Fibroblast of the aortic adventitia (primary cell): Measurements from ENCODE around the gene HMGCS2. TPM values are rescaled to one million over a fixed set of nuclear protein-coding genes. Genes with fewer than 3 reads are reported as not detected.

Source experiments
- DNase-seq: peaks from one replicate; pipeline ENCODE4 v3.0.0-alpha.2; 2010; ENCODE audit warnings: low read depth
- H3K4me3 ChIP-seq: 2 replicates; pipeline ENCODE4 v1.5.1; 2011; ENCODE audit warnings: low read depth, mild to moderate bottlenecking, control low read depth, low read length, moderate library complexity
- total RNA-seq: library from RNA; depleted of rRNA; stranded (reverse); fragments of >200 nt; gene quantifications from 2 replicates; pipeline ENCODE4 v1.2.3, GENCODE V29; 2012; ENCODE audit warnings: low replicate concordance
- TF ChIP-seq, protein P1 (sequence below): IDR thresholded peaks from 2 replicates; pipeline ENCODE4 v1.5.1; 2011; ENCODE audit warnings: mild to moderate bottlenecking, low read length, control low read depth, inconsistent platforms; ENCODE audit not compliant: insufficient read depth

HMGCS2 gene
- total RNA-seq, 1 donor: not detected

DNA sequence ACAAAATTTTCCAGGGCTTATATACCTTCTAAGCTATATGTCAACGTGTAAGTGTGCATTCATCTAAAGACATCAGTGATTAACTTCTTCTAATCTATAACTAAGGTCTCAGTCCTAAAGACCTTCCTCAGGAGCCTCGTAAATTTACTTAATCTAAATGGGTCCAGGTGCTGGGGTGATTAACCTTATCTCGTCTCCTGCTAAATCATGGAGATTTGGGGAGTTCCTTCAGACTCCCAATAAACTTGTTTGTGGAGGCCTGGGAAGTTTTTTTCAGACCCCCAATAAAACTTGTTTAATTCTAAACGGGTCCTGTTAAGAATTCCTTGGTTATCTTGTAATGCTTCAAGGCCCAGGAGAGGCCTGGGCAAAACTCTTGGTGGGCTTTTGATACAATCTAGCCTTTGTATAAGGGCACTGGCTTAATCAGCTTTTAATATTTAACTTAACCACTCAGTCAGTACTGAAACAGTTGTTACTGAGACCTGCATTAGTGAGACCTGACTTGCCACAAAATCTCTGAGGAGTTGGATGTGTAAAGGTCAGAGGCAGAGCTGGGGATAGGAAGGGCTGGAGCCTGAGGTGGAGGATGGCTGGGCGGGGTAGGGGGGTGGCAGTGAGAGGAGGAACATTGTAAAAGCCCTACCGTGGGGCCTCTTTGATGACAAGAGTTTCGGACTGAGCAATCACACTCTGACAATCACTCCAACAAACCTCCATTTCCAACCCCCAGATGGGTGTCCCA is 6.2 kb upstream of the HMGCS2 start:
- TF ChIP-seq, protein P1, sequence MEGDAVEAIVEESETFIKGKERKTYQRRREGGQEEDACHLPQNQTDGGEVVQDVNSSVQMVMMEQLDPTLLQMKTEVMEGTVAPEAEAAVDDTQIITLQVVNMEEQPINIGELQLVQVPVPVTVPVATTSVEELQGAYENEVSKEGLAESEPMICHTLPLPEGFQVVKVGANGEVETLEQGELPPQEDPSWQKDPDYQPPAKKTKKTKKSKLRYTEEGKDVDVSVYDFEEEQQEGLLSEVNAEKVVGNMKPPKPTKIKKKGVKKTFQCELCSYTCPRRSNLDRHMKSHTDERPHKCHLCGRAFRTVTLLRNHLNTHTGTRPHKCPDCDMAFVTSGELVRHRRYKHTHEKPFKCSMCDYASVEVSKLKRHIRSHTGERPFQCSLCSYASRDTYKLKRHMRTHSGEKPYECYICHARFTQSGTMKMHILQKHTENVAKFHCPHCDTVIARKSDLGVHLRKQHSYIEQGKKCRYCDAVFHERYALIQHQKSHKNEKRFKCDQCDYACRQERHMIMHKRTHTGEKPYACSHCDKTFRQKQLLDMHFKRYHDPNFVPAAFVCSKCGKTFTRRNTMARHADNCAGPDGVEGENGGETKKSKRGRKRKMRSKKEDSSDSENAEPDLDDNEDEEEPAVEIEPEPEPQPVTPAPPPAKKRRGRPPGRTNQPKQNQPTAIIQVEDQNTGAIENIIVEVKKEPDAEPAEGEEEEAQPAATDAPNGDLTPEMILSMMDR: no peak
- no peak overlapping the region for H3K4me3 ChIP-seq
- no peak for DNase-seq

DNA sequence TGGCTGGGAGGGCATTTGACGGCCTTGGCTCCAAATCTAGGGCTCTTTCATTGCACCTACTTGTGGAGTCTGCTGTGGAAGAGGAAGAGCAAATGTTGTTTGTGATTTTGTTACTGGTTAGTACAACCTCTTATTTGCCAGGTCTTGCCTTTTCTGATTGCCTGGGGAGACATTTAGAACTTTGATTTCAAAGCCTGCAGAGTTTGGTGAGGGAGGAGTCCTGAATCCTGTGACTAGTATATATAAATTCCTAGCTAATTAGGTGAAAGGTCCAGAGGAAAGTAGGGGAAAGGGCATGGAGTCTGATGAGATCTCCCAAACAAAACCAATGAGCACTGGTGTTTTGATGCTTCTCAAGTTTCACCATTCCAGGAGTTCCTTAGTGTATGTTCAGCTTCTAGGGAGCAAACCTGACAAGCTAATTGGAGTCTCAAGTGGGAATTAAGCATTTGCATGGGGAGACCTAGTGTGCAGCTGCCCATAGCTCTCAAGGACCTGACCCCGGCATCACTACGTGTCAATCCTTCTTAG is 5.1 kb upstream of the HMGCS2 start:
- DNase-seq: no peak
- H3K4me3 ChIP-seq: no peak overlapping the region
- TF ChIP-seq, protein P1: no peak

DNA sequence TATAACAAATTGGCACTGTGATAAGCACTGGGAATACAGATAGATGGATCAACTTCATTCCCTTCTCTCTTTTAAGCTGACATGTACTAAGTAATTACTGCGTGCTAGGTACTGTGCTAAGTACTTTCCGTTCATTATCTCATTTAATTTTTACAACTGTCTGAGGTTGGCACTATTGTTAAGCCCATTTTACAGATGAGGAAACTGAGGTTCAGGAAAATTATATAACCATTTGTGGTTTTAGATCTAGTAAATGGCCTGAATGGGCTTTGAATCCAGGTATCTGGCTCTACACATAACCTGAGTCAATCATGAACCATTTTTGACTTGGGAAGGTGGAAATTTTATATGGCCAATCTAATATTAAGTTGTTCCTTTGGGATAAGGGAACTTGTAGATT is 3.6 kb upstream of the HMGCS2 start:
- H3K4me3 ChIP-seq: no peak overlapping the region
- no peak for DNase-seq
- TF ChIP-seq, protein P1: no peak

DNA sequence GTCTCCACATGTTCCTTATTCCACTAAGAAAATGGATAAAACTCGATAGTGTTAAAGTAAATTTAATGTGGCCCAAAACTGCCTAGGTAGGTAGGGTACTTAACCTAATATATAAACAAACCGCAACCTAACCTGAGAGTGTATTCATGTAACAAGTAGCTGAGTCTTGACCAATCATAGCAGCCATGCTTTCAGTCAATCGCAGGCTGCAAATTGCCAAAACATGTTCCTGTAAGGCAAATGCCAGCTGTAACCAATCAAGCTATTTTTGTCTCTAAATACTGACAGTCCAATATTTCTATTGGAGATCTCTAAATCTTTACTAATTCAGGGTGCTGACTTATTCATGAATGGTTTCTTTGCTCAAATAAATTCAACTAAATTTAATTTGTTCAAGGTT is 3.1 kb upstream of the HMGCS2 start:
- TF ChIP-seq, protein P1: no peak
- no peak for DNase-seq
- H3K4me3 ChIP-seq: no peak overlapping the region

DNA sequence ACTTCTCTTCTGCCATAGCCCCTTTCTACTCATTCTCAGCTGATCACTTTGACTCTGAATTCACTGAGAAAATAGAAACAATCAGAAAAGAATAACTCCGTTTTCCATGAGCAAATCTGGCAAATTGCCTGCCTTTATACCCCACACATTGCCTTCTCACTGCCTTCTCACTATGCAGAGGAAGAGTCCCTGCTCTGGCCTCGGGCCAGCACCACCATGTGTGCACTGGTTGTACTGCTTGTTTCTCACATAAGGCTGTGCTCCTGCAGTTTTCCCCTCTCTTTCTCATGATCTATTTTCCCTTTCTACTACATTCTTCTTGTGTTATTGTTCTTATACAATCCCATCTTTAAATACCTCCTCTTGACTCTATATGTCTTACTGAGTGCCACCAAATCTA is 2.3 kb upstream of the HMGCS2 start:
- H3K4me3 ChIP-seq: no peak overlapping the region
- TF ChIP-seq, protein P1: no peak
- no peak for DNase-seq

DNA sequence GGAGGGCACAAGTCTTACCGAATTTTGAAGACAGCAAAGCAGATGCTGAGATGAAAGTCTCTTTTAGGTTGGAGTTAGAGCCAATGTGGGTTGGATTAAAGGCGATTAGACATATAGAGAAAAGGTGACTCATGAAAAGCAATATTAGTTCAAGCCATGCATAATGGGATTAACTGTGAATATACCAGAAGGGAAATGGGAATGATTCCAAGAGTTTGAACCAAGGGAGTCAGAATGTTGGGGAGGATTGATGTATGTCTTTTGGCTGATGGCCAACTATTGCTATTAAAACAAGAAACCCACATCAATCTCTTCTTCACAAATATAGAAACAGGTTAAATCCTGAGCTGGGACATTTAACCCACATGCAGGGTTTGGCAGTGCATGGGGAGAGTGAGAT is 1.2 kb downstream of the HMGCS2 start:
- no peak for DNase-seq
- TF ChIP-seq, protein P1: no peak
- H3K4me3 ChIP-seq: no peak overlapping the region
